Thyroid gland (tissue), 4 donors: ENCODE data around the gene REEP1.

Experiments used
- CTCF ChIP-seq, 6 experiments: fragments of 200-600 bp in 3 of 6; fragments of 450-650 bp in 3 of 6; sonication (generic) in 3 of 6; IDR thresholded peaks; one replicate each; pipeline ENCODE4 v1.5.1; 2016 to 2019; ENCODE audit warnings: antibody characterized with exemption in 6 of 6, mild to moderate bottlenecking in 2 of 6, inconsistent platforms in 1 of 6, moderate library complexity in 1 of 6
- POLR2A ChIP-seq, 2 donors: fragments of 450-650 bp; IDR thresholded peaks; one replicate each; pipeline ENCODE4 v1.6.1; 2017; ENCODE audit warnings: antibody characterized with exemption in 2 of 2, mild to moderate bottlenecking in 2 of 2, moderate library complexity in 1 of 2

- no peak for TF ChIP-seq POLR2A (IDR thresholded peaks at IDR 0.05)
- TF ChIP-seq CTCF (IDR thresholded peaks at IDR 0.05) = no peak
Observed at GRCh38 chr2:86249176-86249575, 88.2 kb downstream of the REEP1 start.
